Neural progenitor cell (in vitro differentiated cells): ENCODE measurements around the gene PYROXD2.

Source experiments
- CTCF ChIP-seq: fragments of 200-600 bp; sonication (generic); IDR thresholded peaks from 2 replicates; pipeline ENCODE4 v1.5.1; 2017; ENCODE audit warnings: antibody characterized with exemption, mild to moderate bottlenecking
- EZH2 ChIP-seq: fragments of 200-600 bp; sonication (generic); IDR thresholded peaks from 2 replicates; pipeline ENCODE4 v1.6.1; 2017; ENCODE audit warnings: antibody characterized with exemption, mild to moderate bottlenecking, moderate library complexity
- EZH2phosphoT487 ChIP-seq: fragments of 200-600 bp; sonication (generic); IDR thresholded peaks from 2 replicates; pipeline ENCODE4 v1.6.1; 2017; ENCODE audit warnings: antibody characterized with exemption

DNA sequence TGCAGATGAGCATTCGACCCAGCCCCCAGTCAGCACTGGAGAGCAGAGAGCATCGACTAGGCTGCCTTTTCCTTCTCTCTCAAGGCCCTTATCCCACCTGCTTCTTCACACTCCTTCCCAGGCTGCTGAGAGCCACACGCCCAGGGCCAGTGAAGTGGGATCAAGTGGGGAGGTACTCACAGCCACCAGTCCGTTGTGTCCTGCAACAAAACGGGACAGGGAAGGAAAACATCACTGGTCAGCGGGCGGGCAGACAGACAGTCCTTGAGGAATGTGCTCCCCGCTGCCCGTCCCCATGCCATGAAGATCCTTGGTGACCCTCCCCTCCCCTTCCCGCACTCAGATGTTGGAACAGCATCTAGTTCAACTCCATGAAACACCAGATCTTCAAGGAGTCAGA lies 4.2 kb downstream of the PYROXD2 start:
- no peak for TF ChIP-seq CTCF
- no peak for TF ChIP-seq EZH2
- no peak for TF ChIP-seq EZH2phosphoT487
